ENCODE results near the gene ATG2A. TPM values are rescaled to one million over a fixed set of nuclear protein-coding genes. Genes with fewer than 3 reads are reported as not detected.

ATG2A gene
- total and polyA plus RNA-seq, 10 donors, result 14.3 to 57.3 (median 34.0) TPM

- peaks cover 0 to 25% (median 15%) of the 10 kb centered on the region in 6 donors for H3K36me3 ChIP-seq
- no peak for TF ChIP-seq CTCF (IDR thresholded peaks at IDR 0.05 in 8 of 11, conservative IDR thresholded peaks at IDR 0.05 in 3 of 11)
- TF ChIP-seq POLR2A (IDR thresholded peaks at IDR 0.05), result no peak
- no peak for TF ChIP-seq POLR2AphosphoS5 (IDR thresholded peaks at IDR 0.05)
Observed at GRCh38 chr11:64891880-64892279, 25.1 kb downstream of the ATG2A start.

GRCh38 chr11:64891215-64891848, 25.7 kb downstream of the ATG2A start:
- no peaks in the 10 kb centered on the region for H3K9me3 ChIP-seq
- intact Hi-C loops (cut with DNase I; ENCODE audit: low total_unique reads), result no loop called here
- 91 to 96% (median 95%) methylated on average over 19 to 25 of the region's 25 CpGs for WGBS, 5 donors
- no peak for TF ChIP-seq POLR2AphosphoS5 (IDR thresholded peaks at IDR 0.05)
- no peak for TF ChIP-seq POLR2A (IDR thresholded peaks at IDR 0.05)
- no peak for TF ChIP-seq CTCF (IDR thresholded peaks at IDR 0.05 in 8 of 11, conservative IDR thresholded peaks at IDR 0.05 in 3 of 11)
- DNase-seq, result no peak
- peaks cover 26 to 65% (median 46%) of the 10 kb centered on the region in 6 donors for H3K4me1 ChIP-seq
- peaks cover 0 to 20% (median 10%) of the 10 kb centered on the region in 6 donors for H3K36me3 ChIP-seq
- no peaks in the 10 kb centered on the region for H3K27me3 ChIP-seq (replicated peaks in 1 of 7)
- H3K4me3 ChIP-seq, result no peak overlapping the region
- H3K27ac ChIP-seq, result no peak overlapping the region

More at GRCh38 chr11:64891880-64892279, 25.1 kb downstream of the ATG2A start:
- WGBS, 5 donors, result 75 to 82% (median 79%) methylated on average over 5 of the region's 5 CpGs
- H3K9me3 ChIP-seq, result no peaks in the 10 kb centered on the region
- H3K4me3 ChIP-seq, result no peak overlapping the region
- peak overlapping the region in 5 of 8 donors; percentile 3 to 72 (median 48) for H3K27ac ChIP-seq
- no peak for DNase-seq
- H3K4me1 ChIP-seq, result peaks cover 26 to 62% (median 46%) of the 10 kb centered on the region in 6 donors
- intact Hi-C loops (cut with DNase I; ENCODE audit: low total_unique reads), result no loop called here
- no peaks in the 10 kb centered on the region for H3K27me3 ChIP-seq (replicated peaks in 1 of 7)

- no peak overlapping the region for H3K27ac ChIP-seq
- H3K4me3 ChIP-seq, result no peak overlapping the region
- peaks cover 26 to 73% (median 48%) of the 10 kb centered on the region in 6 donors for H3K4me1 ChIP-seq
- H3K9me3 ChIP-seq, result no peaks in the 10 kb centered on the region
- peaks cover 0 to 12% (median 7%) of the 10 kb centered on the region in 6 donors for H3K36me3 ChIP-seq
- 92 to 96% (median 94%) methylated on average over 7 of the region's 7 CpGs for WGBS, 5 donors
- no peak for DNase-seq
- TF ChIP-seq POLR2A (IDR thresholded peaks at IDR 0.05) (no peak), CTCF (IDR thresholded peaks at IDR 0.05 in 8 of 11, conservative IDR thresholded peaks at IDR 0.05 in 3 of 11) (no peak), POLR2AphosphoS5 (IDR thresholded peaks at IDR 0.05) (no peak)
- H3K27me3 ChIP-seq (replicated peaks in 1 of 7), result no peaks in the 10 kb centered on the region
- intact Hi-C loops (cut with DNase I; ENCODE audit: low total_unique reads), result no loop called here
Observed at GRCh38 chr11:64890522-64890939, 26.5 kb downstream of the ATG2A start.

GRCh38 chr11:64888729-64889511, 28.1 kb downstream of the ATG2A start:
- no peaks in the 10 kb centered on the region for H3K9me3 ChIP-seq
- H3K4me1 ChIP-seq, result peaks cover 20 to 79% (median 44%) of the 10 kb centered on the region in 6 donors
- intact Hi-C loops (cut with DNase I; ENCODE audit: low total_unique reads), result no loop called here
- no peak for DNase-seq
- no peak for TF ChIP-seq POLR2A (IDR thresholded peaks at IDR 0.05)
- no peak for TF ChIP-seq CTCF (IDR thresholded peaks at IDR 0.05 in 8 of 11, conservative IDR thresholded peaks at IDR 0.05 in 3 of 11)
- TF ChIP-seq POLR2AphosphoS5 (IDR thresholded peaks at IDR 0.05), result no peak
- H3K27ac ChIP-seq, result peak overlapping the region in 3 of 8 donors; percentile 80 to 87 (median 85)
- no peaks in the 10 kb centered on the region for H3K36me3 ChIP-seq
- no peaks in the 10 kb centered on the region for H3K27me3 ChIP-seq (replicated peaks in 1 of 7)
- WGBS, 5 donors, result 71 to 88% (median 75%) methylated on average over 9 of the region's 9 CpGs
- no peak overlapping the region for H3K4me3 ChIP-seq
